Activated naive CD8-positive, alpha-beta T cell treated with anti-CD3 and anti-CD28 coated beads, Interleukin-2, amount 50 U/mL, for 24 hours (primary cell): ENCODE data around the gene SIX3.

Source experiments
- ATAC-seq: fragments of 150-1000 bp; cut with Tn5 transposase; one replicate; pipeline ENCODE4 v1.10.0; 2021
- DNase-seq: peaks from one replicate; pipeline ENCODE4 v3.0.0; 2021
- H3K27ac Mint-ChIP-seq: one replicate; pipeline ENCODE4 v1.8.0; 2021; ENCODE audit warnings: mild to moderate bottlenecking, mixed read lengths
- H3K27me3 Mint-ChIP-seq: one replicate; pipeline ENCODE4 v1.8.0; 2021; ENCODE audit warnings: mixed read lengths
- H3K36me3 Mint-ChIP-seq: one replicate; pipeline ENCODE4 v1.8.0; 2021; ENCODE audit warnings: low read depth, mixed read lengths
- H3K4me1 Mint-ChIP-seq: one replicate; pipeline ENCODE4 v1.8.0; 2021; ENCODE audit warnings: mixed read lengths
- H3K4me3 Mint-ChIP-seq: one replicate; pipeline ENCODE4 v1.8.0; 2021; ENCODE audit warnings: mild to moderate bottlenecking, moderate library complexity, mixed read lengths
- H3K9me3 Mint-ChIP-seq: one replicate; pipeline ENCODE4 v1.8.0; 2021; ENCODE audit warnings: mixed read lengths

The SIX3 gene

DNA sequence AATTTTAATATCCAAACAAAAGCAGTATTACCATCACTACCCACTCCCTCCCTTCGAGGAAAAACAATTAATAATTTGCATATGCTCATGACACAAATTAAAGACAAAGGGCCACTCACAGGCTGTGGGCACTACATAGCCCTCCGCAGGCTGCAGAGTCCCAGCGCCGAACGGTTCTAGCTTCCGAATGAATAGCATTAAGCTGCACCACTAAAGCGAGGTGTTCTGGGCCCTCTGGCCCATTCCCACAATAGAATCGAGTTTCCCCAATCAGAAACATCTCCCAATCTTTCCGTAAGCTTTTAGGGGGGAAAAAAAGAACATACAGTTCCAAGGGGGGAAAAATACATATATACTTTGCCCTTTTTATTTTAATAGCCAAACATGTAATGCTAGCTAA, 14.5 kb upstream of the SIX3 start:
- H3K36me3 Mint-ChIP-seq, result no peaks in the 10 kb centered on the region
- H3K27ac Mint-ChIP-seq, result no peak overlapping the region
- peaks cover 18% of the 10 kb centered on the region for H3K4me1 Mint-ChIP-seq
- ATAC-seq, result no peak
- peaks cover 80% of the 10 kb centered on the region for H3K27me3 Mint-ChIP-seq
- no peak overlapping the region for H3K4me3 Mint-ChIP-seq
- no peak for DNase-seq
- H3K9me3 Mint-ChIP-seq, result no peaks in the 10 kb centered on the region

DNA sequence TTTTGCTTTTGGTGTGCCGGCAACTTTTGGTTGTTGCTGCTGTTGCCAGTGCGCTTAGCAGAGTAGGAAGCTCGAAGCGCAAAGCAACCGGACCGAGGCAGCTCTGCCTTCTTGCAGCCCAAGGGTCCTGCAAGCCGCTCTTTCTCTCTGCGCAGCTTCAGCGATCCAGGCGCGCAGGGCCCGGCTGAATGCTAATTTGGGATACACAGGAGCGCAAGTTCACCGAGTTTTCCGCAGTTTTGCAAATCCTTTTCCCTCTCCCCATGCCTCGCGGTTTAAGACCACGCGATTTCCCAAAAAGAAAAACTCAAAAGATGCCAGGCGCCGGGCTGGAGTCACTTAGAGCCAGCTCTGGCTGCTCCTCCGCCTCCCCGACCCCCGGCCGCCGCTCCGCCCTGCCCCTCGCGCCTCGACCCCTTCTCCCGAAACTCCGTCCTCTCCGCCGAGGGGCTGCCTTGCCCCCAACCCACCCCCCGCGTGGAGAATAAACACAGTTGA, 13.5 kb upstream of the SIX3 start:
- Mint-ChIP-seq H3K27me3 (peaks cover 86% of the 10 kb centered on the region), H3K27ac (no peak overlapping the region), H3K4me3 (no peak overlapping the region), H3K36me3 (no peaks in the 10 kb centered on the region), H3K9me3 (no peaks in the 10 kb centered on the region), H3K4me1 (peaks cover 21% of the 10 kb centered on the region)
- DNase-seq, result no peak
- no peak for ATAC-seq

DNA sequence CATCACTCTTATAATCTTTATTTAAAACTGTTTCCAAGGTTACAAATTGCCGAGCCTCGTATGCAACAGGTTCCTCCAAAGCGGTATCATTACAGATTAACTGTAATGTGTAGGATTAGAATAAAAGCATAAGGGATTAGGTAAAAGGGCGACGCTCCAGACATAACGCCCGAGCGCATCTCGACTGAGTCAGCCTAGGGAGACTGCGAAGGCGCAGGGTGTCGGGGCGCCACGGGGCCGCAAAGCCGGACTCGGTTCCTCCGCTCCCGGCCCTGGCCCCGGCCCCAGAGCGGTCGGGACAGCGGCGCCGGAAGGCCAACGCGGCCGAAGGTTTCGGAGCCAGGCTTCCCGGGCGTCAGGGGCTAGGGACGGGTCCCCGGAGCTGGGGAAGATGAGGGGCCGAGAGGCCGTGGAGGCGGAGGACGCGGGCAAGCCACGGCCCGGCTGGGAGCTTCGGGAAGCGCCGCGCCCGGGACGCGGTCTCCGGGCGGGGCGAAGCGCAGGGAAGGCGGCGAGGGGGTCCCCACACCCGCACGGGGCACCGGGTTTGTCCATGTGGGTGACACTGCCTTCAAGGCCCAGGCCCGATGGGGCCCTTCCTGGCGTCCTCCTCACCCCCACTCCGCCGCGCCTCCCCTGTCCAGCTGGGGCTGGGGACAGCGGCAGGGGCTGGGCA, 12.9 kb upstream of the SIX3 start:
- Mint-ChIP-seq H3K4me1 (peaks cover 24% of the 10 kb centered on the region), H3K9me3 (no peaks in the 10 kb centered on the region), H3K4me3 (no peak overlapping the region), H3K27me3 (peaks cover 86% of the 10 kb centered on the region), H3K36me3 (no peaks in the 10 kb centered on the region), H3K27ac (no peak overlapping the region)
- ATAC-seq (no peak), DNase-seq (no peak)

DNA sequence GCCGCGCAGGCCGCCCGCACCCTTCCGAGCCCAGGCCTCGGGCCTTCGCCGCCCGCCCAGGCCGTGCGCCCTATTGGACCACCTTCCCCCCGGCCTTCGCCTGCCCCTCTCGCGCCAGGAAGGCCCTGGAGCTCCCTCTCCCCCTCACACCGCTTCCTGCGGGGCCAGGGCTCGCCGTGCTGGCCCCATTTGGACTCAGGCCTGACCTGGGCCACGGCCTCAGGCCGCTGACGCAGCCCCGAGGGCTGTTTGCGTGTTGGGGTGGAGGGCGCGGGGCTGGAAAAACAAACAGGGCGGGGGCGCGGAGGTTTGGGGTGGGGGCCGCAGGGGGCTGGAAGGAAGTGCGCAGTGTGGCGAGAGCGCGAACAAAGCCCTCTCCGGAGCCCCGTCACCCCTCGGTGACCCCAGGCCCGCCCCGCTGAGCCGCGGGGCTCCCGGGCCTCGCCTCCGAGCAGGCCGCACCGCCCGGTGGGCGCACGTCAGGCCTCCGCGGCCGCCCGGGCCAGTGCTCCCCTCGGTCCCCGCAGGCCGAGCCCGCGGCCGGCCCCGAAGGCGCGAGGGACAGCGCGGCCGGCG, 12.3 kb upstream of the SIX3 start:
- Mint-ChIP-seq H3K36me3 (no peaks in the 10 kb centered on the region), H3K27ac (no peak overlapping the region), H3K27me3 (peaks cover 87% of the 10 kb centered on the region), H3K9me3 (no peaks in the 10 kb centered on the region), H3K4me1 (peaks cover 24% of the 10 kb centered on the region), H3K4me3 (no peak overlapping the region)
- DNase-seq, result no peak
- no peak for ATAC-seq

DNA sequence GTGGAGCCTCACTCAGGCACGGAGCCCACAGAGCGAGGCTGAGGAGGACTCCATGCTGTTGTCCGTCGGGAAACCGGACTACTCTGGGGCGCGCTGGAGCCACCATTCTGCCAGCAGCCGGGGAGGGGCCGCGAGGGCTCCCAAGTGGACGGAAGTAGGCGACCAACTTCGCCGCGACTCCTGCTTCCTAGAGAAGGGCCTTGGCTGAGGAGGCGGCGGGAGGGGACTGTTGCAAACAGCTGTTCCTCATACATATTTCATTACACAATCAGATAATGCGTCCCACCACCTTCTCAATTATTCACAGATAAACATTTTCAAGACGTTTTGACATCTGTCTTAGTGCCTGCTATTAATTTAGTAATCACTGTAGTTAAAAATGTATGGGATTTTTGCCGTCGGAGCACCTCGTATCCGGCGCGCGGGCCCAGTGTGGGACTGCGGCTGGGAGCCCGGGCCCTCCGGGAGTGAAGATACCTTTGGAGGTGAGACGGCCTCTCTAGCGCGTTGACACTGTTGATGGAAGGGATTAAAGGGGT, 11.7 kb upstream of the SIX3 start:
- Mint-ChIP-seq H3K27me3 (peaks cover 86% of the 10 kb centered on the region), H3K27ac (no peak overlapping the region), H3K4me1 (peaks cover 24% of the 10 kb centered on the region), H3K36me3 (no peaks in the 10 kb centered on the region), H3K9me3 (no peaks in the 10 kb centered on the region), H3K4me3 (no peak overlapping the region)
- no peak for DNase-seq
- no peak for ATAC-seq

DNA sequence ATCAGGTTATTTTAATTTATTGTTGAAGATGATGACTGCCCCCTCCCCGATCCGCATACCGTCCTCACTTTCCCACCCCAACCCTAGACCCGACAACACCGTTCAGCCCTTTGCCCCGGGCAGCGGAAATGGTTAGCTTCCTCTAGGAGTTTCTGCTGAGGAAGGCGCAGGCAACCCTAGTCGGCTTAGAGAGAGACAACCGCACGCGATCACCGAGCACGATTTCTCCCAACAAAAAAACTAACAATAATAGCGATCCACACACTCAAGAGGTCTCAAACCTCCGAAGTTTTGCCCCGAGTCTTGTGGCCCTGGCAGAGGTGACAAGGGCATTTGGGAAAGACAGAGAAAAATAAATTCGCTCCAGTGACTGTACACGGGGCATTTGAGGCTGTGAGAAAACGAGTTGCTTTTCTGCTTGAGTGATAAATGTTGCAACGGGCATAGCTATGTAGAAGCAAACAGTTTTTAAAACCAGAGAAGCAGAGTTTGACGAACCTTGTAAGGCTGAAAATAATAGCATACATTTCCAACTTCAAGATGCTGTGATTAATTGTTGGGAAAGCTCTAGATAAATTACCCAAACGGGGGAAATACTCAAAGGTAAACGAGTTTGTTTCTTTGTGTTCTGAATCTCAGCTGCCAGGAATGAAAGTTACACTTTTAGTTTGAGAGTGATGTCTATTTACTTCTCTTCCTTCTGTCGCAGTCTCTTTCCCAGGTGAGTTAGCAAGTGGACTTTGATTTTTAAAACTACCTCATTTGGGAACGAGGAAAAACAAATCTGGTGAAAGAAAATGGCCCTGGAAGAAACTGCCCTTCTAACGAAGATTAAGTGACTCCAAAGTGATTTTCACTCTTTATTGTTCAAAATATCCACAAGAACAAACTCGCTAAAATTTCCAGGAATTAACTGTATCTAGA, 11.0 kb upstream of the SIX3 start:
- peaks cover 85% of the 10 kb centered on the region for H3K27me3 Mint-ChIP-seq
- H3K4me1 Mint-ChIP-seq, result peaks cover 24% of the 10 kb centered on the region
- ATAC-seq (no peak), DNase-seq (no peak)
- H3K9me3 Mint-ChIP-seq, result no peaks in the 10 kb centered on the region
- no peak overlapping the region for H3K27ac Mint-ChIP-seq
- H3K36me3 Mint-ChIP-seq, result no peaks in the 10 kb centered on the region
- peak overlapping the region; percentile 43 for H3K4me3 Mint-ChIP-seq

DNA sequence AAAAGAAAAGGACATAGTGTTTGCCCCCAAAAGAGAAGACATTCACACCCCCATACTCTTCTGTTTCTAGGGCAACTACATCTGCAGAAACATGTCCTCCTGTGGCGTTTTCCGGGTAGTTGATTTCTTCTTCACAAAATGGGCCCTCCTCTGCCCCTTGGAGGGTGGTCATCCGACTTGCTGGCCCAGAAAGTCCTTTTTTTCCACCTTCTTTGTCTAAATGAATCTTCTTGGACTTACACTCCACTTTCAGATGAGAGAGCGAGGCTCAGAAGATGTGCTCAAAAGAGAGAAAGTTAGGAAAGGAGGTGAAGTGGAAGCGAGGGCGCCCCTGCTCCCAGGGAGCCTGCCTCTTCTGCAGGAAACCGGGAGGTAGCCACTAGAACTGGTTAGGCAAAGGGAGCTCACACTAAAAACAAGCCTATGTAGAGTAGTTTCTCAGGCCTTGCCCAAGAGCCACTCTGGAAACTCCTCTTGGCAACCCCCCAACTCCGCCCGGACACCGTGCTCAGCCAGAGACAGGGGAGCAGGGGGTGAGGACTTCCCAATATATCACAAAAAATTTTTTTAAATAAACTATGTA, 10.2 kb upstream of the SIX3 start:
- no peaks in the 10 kb centered on the region for H3K36me3 Mint-ChIP-seq
- H3K27me3 Mint-ChIP-seq, result peaks cover 82% of the 10 kb centered on the region
- no peak overlapping the region for H3K4me3 Mint-ChIP-seq
- DNase-seq, result no peak
- no peak for ATAC-seq
- H3K9me3 Mint-ChIP-seq, result no peaks in the 10 kb centered on the region
- H3K4me1 Mint-ChIP-seq, result peaks cover 24% of the 10 kb centered on the region
- no peak overlapping the region for H3K27ac Mint-ChIP-seq

DNA sequence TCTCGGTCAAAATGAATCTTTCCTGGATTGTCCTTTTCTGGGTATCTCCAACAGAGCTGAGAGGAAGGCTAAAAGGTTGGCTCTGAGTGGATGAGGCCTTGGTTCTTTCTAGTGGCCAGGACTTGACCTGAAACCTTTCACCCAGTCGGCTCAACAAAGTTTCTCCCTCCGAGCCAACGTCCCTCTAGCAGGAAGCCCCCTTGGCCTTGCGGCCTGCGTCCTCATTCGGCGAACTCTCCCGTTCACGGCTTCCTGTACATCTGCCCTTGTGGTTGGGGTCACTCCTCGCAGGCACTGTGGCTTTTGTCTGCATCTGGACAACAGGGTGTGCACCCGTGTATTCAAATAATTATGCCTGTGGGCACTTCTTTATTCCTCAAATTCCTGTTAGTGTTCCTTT, 9.4 kb upstream of the SIX3 start:
- DNase-seq, result no peak
- no peaks in the 10 kb centered on the region for H3K9me3 Mint-ChIP-seq
- ATAC-seq, result no peak
- H3K27me3 Mint-ChIP-seq, result peaks cover 83% of the 10 kb centered on the region
- H3K4me1 Mint-ChIP-seq, result peaks cover 26% of the 10 kb centered on the region
- no peaks in the 10 kb centered on the region for H3K36me3 Mint-ChIP-seq
- no peak overlapping the region for H3K4me3 Mint-ChIP-seq
- peak overlapping the region; percentile 40 for H3K27ac Mint-ChIP-seq

DNA sequence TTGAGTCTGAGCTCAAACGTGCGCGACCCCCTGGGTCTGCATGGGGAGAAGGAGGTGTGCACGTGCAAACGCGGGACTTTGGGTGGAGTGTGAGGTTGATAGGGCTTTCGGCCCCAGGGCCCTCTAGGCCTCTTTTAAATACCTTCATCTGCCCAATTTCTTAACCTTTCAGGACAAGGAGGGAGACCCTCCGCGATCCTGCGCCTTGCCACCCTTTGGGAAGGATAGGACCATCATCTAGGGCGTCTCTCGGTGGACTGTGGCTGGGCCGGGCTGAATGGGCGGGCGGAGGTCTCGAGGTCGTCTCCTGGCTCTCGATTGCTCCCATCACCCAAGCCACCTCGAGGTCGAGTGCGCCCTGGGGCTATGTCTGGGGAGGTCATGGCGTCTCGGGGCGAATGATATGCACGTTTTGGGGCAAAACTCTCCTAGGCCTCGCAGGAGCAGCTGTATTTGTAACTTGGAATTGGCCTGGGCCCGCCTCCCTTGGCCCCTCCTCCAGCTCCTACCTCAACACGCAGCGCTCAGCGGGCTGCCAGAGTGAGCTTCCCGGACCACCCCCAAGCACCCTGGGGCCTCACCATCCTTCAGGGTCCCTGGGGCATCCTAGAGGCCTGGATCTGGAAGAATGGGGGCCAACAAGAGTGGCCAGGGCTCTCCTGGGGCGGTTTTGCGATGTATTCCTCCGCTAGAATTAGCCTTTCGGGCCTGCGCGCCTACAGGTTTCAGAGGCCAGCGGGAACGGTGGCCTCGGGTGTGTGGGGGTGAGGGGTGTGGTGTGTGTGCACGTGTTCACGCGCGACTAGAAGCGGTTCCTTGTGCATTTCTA, 8.7 kb upstream of the SIX3 start:
- ATAC-seq (no peak), DNase-seq (no peak)
- Mint-ChIP-seq H3K27ac (peak overlapping the region; percentile 40), H3K4me1 (peaks cover 26% of the 10 kb centered on the region), H3K36me3 (no peaks in the 10 kb centered on the region), H3K27me3 (peaks cover 80% of the 10 kb centered on the region), H3K9me3 (no peaks in the 10 kb centered on the region), H3K4me3 (no peak overlapping the region)

DNA sequence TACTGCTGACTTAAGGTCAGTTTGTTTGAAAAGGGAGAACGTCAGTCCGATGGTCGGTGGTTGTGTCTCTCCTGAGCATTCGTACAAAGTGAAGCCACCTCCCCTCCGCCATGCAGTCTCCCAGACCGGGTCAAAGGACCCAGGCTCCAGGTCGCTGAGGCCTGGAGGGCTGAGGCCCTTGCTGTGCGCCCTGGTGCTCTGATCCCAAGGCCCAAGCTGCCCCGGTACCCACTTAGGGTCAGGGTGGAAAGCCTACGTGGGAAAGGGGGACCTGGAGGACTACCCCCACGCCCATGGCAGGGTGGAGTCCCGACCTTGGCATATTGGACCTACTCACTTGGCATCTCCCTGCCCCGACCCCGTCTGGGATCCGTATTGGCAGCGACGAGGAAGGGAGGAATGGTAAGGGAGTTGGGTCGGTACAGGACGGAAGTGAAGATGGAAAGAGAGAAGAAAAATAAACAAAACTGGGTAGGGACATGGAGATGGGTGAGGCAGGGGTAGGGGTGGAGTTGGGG, 8.0 kb upstream of the SIX3 start:
- Mint-ChIP-seq H3K4me1 (peaks cover 29% of the 10 kb centered on the region), H3K27me3 (peaks cover 80% of the 10 kb centered on the region), H3K36me3 (no peaks in the 10 kb centered on the region), H3K9me3 (no peaks in the 10 kb centered on the region), H3K27ac (no peak overlapping the region), H3K4me3 (no peak overlapping the region)
- ATAC-seq (no peak), DNase-seq (no peak)

DNA sequence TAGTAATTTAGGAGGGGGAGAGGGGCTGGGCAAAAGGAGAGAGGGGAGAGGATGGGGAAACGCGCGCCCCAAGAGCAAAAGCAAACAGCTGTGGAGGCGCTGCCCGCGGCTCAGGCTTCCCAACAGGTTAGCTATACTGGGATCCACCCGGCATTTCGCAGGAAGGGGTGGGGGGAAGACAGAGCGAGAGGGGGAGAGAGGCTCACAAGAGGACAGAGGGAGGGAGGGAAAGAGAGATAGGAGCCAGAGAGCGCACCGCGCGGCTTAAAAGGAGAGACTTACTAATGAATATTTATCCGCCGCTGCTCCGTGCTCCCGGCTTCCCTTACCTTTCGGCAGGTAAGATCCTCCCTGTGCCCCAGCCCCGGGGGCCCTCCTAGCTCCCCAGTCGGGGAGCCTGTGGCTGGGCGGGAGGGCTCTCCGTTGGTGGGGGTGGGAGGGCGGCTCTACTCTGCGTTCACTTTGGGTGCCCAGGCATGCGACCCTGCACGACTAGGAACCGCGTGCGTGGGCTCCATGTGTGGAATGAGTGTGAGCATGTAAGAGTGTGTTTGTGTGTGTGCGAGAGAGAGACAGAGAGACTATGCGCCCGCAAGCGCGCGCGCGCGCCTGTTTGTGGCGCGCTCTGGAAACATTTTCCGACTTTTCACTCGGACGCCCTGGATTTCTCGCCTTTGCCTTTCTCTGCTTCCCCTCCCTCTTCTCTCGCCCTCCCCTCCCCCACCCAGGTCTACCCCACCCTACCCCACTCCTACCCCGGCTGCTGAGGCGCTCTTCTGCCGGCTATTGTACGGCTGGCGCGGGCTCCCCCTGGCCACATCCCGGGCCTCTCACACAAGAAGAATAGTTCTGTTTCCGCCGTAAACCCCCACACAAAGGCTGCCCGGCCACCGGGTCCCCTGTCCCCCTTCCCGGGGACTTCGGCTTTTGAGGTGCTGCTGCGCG, 7.2 kb upstream of the SIX3 start:
- no peak overlapping the region for H3K4me3 Mint-ChIP-seq
- H3K4me1 Mint-ChIP-seq, result peaks cover 29% of the 10 kb centered on the region
- ATAC-seq (no peak), DNase-seq (no peak)
- peaks cover 81% of the 10 kb centered on the region for H3K27me3 Mint-ChIP-seq
- H3K9me3 Mint-ChIP-seq, result no peaks in the 10 kb centered on the region
- H3K36me3 Mint-ChIP-seq, result no peaks in the 10 kb centered on the region
- no peak overlapping the region for H3K27ac Mint-ChIP-seq

DNA sequence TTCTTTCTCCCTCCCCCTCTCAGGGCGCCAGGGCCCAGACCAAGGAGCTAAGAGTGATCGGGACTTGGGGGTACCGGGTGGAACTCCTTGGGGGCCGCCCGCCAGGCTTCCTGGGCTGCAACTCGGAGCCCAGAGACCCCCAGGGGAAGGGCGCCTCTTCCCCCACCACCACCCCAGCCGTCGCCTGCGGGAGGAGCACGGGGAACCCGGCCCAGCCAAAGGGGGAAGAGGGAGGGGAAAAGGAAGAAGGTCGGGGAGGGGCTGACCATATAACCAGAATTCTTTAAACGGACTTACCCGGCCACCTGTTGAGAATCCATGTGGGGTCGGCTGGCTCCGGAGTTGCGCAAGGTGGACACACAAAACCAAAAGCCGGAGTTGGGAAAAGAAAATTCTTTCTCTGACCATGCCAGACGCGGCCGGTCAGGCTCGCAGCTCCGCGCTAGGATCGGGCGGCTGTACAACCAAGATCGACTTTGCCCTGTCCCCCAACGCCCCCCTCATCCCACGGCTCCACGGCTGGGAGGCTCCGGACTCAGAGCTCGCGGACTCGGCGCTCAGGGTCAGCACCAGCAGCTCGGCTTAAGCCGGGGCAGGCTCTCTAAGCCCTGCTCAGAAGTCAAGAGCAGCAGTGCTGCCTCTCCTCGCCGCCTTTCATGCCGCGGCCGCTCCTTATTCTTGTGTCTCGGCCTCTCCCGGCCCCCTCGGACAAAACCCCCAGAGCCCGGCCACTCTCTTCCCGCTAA, 6.3 kb upstream of the SIX3 start:
- H3K27me3 Mint-ChIP-seq, result peaks cover 84% of the 10 kb centered on the region

More for the DNA sequence above, 6.3 kb upstream of the SIX3 start:
- ATAC-seq, result no peak
- Mint-ChIP-seq H3K4me1 (peaks cover 25% of the 10 kb centered on the region), H3K36me3 (no peaks in the 10 kb centered on the region), H3K4me3 (no peak overlapping the region), H3K9me3 (no peaks in the 10 kb centered on the region), H3K27ac (no peak overlapping the region)
- DNase-seq, result no peak
